ENCODE measurements around the gene TBL3. TPM values are rescaled to one million over a fixed set of nuclear protein-coding genes. Genes with fewer than 3 reads are reported as not detected.
A peak's percentile ranks its signal among the peaks of the same experiment; 100 is the strongest.
"Not testable (repeated sequence)": the region's sequence is repeated elsewhere in the genome, so short reads cannot be mapped to it uniquely, and the experiment has no call there.

Gene TBL3
- total RNA-seq, 1 donor from 2014 or later: 87.5 TPM

DNA sequence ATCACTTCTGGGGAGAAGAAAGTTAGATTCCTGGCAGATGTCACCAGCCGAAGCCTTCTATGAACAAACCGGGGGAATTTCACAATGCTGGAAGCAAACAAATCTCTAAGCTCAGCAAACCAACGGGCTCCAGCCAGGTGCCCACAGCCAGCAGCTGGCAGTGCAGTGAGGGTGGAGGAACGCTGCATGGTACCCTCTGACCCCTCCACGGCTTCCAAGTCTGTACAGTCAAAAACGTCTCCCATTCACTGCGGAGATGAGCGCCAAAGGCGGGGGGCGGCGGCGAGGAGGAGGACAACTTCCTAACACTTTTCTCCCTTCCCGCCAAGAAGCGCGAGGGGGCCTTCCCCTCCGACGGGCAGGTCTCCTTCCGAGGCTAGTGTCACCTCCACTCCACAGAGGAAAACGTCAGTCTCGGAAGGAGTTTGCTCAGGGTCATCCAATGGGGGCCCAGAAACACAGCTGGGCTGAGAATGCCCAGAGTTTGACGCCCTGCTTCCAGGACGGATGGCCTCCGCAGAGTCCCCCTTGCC lies 36.8 kb downstream of the TBL3 start:
- Mint-ChIP-seq H3K4me1 (peaks cover 33% of the 10 kb centered on the region), H3K36me3 (ENCODE audit: low read depth) (peaks cover 26% of the 10 kb centered on the region), H3K27me3 (no peaks in the 10 kb centered on the region), H3K9me3 (no peaks in the 10 kb centered on the region), H3K27ac (peak overlapping the region; percentile 85), H3K4me3 (peak overlapping the region; percentile 87)
- peak; percentile 82 for DNase-seq
- intact Hi-C loops (cut with micrococcal nuclease): loop anchor here (1.0 to 10.0 kb wide), 4 partner anchors 16 to 244 kb away; partner anchors contain the start of genes BRICD5, ECI1, PGP and TBL3

GRCh38 chr16:2009164-2009711 lies 37.4 kb downstream of the TBL3 start:
- DNase-seq: peak; percentile 77
- intact Hi-C loops (cut with micrococcal nuclease): loop anchor here (5.0 to 10.0 kb wide), 3 partner anchors 37 to 243 kb away; partner anchors contain the start of genes BRICD5, ECI1, PGP and TBL3
- H3K9me3 Mint-ChIP-seq: no peaks in the 10 kb centered on the region
- H3K36me3 Mint-ChIP-seq (ENCODE audit: low read depth): peaks cover 26% of the 10 kb centered on the region
- H3K4me3 Mint-ChIP-seq: peak overlapping the region; percentile 87
- H3K27me3 Mint-ChIP-seq: no peaks in the 10 kb centered on the region
- H3K4me1 Mint-ChIP-seq: peaks cover 31% of the 10 kb centered on the region
- H3K27ac Mint-ChIP-seq: peak overlapping the region; percentile 85

DNA sequence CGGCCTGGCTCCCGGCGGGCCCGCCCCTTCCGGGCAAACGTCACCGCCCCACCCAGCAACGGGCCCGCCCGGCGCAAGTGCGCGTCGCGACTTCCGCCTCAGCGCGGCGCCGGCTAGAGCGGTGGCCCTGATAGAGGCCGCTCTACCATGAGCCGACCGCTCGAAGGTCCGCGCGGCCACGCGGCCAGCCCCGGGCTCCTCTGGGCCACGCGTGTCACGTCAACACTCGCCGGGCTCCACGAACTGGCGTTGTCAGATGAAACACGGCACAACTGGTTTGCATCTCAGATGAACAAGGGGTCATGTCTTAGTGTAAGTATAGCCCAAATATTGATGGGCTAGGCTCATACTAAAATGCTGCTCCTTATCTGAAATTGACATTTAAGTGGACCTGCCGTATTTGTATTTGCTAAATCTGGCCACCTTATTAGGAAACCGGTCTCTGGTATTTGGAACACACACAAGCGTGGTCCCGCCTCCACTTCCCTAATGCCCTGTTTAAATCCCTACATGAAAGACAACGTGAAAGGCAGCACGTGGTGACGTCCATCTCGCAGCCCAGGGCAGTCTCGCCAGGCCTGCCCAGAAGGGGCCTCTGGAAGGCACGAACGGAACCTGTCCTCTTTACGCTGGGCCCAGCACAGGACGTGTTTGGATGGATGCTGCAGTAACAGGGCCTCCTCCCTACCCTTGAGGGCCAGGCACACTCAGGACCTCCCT lies 38.1 kb downstream of the TBL3 start, which contains the start of gene ZNF598:
TSS of gene ZNF598 (minus strand) at position 31 of the 720 bp plus-strand sequence.
- Mint-ChIP-seq H3K4me1 (peaks cover 28% of the 10 kb centered on the region), H3K9me3 (no peaks in the 10 kb centered on the region), H3K27ac (peak within 1 kb of the TSS; percentile 92), H3K4me3 (peak within 1 kb of the TSS; percentile 93), H3K27me3 (no peaks in the 10 kb centered on the region), H3K36me3 (ENCODE audit: low read depth) (peaks cover 26% of the 10 kb centered on the region)
- intact Hi-C loops (cut with micrococcal nuclease): loop anchor here (5.0 to 10.0 kb wide), 3 partner anchors 38 to 242 kb away; partner anchors contain the start of genes BRICD5, ECI1, PGP and TBL3
- DNase-seq: peak; percentile 95

- H3K27me3 Mint-ChIP-seq; H3K9me3 Mint-ChIP-seq; intact Hi-C loops (cut with micrococcal nuclease); DNase-seq; H3K27ac Mint-ChIP-seq; H3K4me3 Mint-ChIP-seq: not testable (repeated sequence)
- H3K4me1 Mint-ChIP-seq: peaks cover 20% of the 10 kb centered on the region
- H3K36me3 Mint-ChIP-seq (ENCODE audit: low read depth): peaks cover 18% of the 10 kb centered on the region
Observed at GRCh38 chr16:2011726-2012125, 39.9 kb downstream of the TBL3 start.

GRCh38 chr16:2013527-2013926 lies 41.7 kb downstream of the TBL3 start:
- DNase-seq: no peak
- H3K27ac Mint-ChIP-seq: no peak overlapping the region
- peaks cover 6% of the 10 kb centered on the region for H3K4me1 Mint-ChIP-seq
- H3K27me3 Mint-ChIP-seq: peaks cover 3% of the 10 kb centered on the region
- no peak overlapping the region for H3K4me3 Mint-ChIP-seq
- H3K9me3 Mint-ChIP-seq: no peaks in the 10 kb centered on the region
- H3K36me3 Mint-ChIP-seq (ENCODE audit: low read depth): peaks cover 7% of the 10 kb centered on the region
- intact Hi-C loops (cut with micrococcal nuclease): no loop called here

DNA sequence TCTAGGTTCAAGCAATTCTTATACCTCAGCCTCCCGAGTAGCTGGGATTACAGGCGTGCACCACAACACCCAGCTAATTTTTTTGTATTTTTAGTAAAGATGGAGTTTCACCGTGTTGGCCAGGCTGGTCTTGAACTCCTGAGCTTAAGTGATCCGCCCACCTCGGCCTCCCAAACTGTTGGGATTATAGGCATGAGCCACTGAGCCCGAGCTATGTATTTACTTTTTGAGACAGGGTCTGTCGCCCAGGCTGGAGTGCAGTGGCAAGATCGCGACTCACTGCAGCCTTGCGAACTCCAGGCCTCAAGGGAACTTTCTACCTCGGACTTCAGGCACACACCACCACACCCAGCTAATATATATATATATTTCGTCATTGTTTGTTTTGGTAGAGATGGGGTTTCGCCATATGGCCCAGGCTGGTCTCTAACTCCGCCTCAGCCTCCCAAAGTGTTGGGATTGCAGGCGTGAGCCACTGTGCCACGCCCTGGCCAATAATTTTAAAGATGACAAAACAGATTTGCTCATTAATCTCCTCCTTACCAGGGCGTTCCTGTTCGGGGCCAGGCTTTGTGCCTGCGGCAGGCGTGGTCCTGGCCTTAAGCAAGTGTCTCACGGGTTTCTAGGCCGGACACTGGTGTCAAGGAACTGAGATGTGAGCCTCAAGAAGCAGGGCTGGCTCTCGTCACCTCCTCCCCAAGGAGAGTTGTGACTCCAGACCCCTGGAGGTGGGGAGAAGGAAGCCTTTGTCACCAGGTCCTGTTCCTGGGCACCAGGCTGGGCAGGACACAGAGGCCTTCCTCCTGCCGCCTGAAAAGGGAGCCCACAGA lies 43.5 kb downstream of the TBL3 start:
- H3K27ac Mint-ChIP-seq: no peak overlapping the region
- intact Hi-C loops (cut with micrococcal nuclease): no loop called here
- peaks cover under 1% of the 10 kb centered on the region for H3K36me3 Mint-ChIP-seq (ENCODE audit: low read depth)
- no peak for DNase-seq
- H3K4me3 Mint-ChIP-seq: no peak overlapping the region
- peaks cover 10% of the 10 kb centered on the region for H3K27me3 Mint-ChIP-seq
- peaks cover under 1% of the 10 kb centered on the region for H3K4me1 Mint-ChIP-seq
- no peaks in the 10 kb centered on the region for H3K9me3 Mint-ChIP-seq

DNA sequence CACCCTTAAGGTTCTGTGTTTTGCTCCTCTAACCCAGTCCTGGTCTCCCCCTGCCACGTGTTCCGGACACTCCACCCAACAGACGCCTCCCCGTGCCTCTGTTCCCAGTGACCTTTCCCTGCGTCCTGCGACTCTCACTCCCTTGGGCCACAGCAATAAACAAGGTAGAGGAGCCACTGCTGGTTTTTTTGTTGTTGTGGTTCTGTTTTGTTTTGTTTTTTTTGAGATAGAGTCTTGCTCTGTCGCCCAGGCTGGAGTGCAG lies 44.0 kb downstream of the TBL3 start:
- Mint-ChIP-seq H3K4me3 (no peak overlapping the region), H3K27me3 (peaks cover 14% of the 10 kb centered on the region), H3K27ac (no peak overlapping the region), H3K9me3 (no peaks in the 10 kb centered on the region), H3K4me1 (peaks cover 3% of the 10 kb centered on the region), H3K36me3 (ENCODE audit: low read depth) (no peaks in the 10 kb centered on the region)
- no peak for DNase-seq
- intact Hi-C loops (cut with micrococcal nuclease): no loop called here

DNA sequence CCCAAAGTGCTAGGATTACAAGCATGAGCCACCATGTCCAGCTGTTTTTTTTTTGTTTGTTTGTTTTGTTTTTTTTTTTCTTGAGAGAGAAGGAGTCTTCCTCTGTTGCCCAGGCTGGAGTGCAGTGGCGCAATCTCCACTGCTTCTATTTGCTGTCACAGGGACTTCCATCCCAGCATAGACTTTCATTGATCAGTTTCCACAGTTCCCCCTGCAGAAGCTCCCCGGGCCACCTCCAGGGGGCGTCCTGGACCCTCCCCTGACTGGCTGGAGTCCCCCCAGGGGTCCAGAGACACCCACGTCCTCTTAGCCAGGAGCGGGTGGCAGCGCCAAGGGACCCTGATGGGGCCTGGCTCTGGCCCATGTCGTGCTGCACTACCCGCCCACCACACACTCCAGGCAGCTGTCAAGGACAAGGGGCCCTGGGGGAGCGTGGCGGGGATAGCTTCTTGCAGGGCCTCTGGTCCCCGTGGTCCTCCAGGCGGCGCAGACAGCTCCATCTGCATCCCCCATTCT lies 44.6 kb downstream of the TBL3 start:
- intact Hi-C loops (cut with micrococcal nuclease): no loop called here
- H3K9me3 Mint-ChIP-seq: no peaks in the 10 kb centered on the region
- H3K27ac Mint-ChIP-seq: no peak overlapping the region
- no peaks in the 10 kb centered on the region for H3K36me3 Mint-ChIP-seq (ENCODE audit: low read depth)
- no peak overlapping the region for H3K4me3 Mint-ChIP-seq
- peak; percentile 73 for DNase-seq
- H3K27me3 Mint-ChIP-seq: peaks cover 17% of the 10 kb centered on the region
- peaks cover 3% of the 10 kb centered on the region for H3K4me1 Mint-ChIP-seq

GRCh38 chr16:2019518-2019920 lies 47.7 kb downstream of the TBL3 start, which contains the start of gene NPW:
Gene NPW (plus strand): TSS chr16:2019785.
- Mint-ChIP-seq H3K4me1 (peaks cover 12% of the 10 kb centered on the region), H3K4me3 (peak within 1 kb of the TSS; percentile 62), H3K9me3 (no peaks in the 10 kb centered on the region), H3K27me3 (peaks cover 31% of the 10 kb centered on the region), H3K36me3 (ENCODE audit: low read depth) (no peaks in the 10 kb centered on the region), H3K27ac (no peak within 1 kb of the TSS)
- intact Hi-C loops (cut with micrococcal nuclease): no loop called here
- peak; percentile 74 for DNase-seq

DNA sequence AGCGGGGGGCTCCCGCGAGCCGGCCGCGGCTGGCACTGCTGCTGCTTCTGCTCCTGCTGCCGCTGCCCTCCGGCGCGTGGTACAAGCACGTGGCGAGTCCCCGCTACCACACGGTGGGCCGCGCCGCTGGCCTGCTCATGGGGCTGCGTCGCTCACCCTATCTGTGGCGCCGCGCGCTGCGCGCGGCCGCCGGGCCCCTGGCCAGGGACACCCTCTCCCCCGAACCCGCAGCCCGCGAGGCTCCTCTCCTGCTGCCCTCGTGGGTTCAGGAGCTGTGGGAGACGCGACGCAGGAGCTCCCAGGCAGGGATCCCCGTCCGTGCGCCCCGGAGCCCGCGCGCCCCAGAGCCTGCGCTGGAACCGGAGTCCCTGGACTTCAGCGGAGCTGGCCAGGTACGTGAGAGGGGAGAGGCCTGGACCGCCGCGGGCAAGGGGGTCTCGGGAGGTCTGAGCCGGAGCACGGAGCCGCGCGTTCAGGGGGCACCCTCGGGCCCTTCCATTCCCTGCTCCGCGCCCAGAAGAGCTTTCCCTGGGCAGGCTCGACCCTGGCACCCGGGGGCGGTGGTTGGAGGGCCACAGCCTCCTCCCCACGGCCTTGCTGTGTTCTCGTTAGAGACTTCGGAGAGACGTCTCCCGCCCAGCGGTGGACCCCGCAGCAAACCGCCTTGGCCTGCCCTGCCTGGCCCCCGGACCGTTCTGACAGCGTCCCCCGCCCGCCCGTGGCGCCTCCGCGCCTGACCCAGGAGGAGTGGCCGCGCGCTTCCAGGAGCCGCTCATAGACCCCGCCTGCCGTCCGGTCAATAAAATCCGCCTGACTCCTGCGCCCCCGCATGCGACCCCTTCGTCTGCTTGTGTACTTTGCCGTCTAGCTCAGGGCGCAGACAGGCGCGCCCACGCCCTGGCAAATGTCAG lies 48.3 kb downstream of the TBL3 start:
- Mint-ChIP-seq H3K4me1 (peaks cover 12% of the 10 kb centered on the region), H3K27ac (no peak overlapping the region), H3K27me3 (peaks cover 33% of the 10 kb centered on the region), H3K9me3 (no peaks in the 10 kb centered on the region), H3K36me3 (ENCODE audit: low read depth) (no peaks in the 10 kb centered on the region), H3K4me3 (peak overlapping the region; percentile 62)
- no peak for DNase-seq
- intact Hi-C loops (cut with micrococcal nuclease): no loop called here

DNA sequence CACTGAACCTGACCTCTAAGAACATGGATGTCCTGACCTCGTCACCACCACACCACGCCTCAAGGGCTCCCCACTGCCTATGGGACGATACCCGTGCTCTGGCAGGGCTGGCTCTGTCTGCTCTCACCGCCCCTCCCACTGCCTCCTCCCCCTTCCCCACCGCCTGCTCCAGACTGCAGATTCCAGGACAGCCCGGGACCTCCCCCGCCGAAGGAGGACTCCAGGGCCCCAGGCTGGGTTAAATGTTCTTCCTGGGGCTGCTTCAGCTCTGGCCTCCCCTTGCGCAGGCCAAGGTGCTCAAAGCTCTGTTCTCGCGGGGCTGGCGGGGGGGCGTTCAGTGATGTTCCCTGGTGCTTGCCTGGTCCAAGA lies 50.9 kb downstream of the TBL3 start:
- Mint-ChIP-seq H3K4me3 (peak overlapping the region; percentile 85), H3K4me1 (peaks cover 12% of the 10 kb centered on the region), H3K36me3 (ENCODE audit: low read depth) (no peaks in the 10 kb centered on the region), H3K27ac (peak overlapping the region; percentile 47), H3K27me3 (peaks cover 45% of the 10 kb centered on the region), H3K9me3 (no peaks in the 10 kb centered on the region)
- intact Hi-C loops (cut with micrococcal nuclease): loop anchor here (1.0 kb wide), 2 partner anchors 25 to 118 kb away; partner anchors contain the start of genes NTHL1 and TSC2
- no peak for DNase-seq

DNA sequence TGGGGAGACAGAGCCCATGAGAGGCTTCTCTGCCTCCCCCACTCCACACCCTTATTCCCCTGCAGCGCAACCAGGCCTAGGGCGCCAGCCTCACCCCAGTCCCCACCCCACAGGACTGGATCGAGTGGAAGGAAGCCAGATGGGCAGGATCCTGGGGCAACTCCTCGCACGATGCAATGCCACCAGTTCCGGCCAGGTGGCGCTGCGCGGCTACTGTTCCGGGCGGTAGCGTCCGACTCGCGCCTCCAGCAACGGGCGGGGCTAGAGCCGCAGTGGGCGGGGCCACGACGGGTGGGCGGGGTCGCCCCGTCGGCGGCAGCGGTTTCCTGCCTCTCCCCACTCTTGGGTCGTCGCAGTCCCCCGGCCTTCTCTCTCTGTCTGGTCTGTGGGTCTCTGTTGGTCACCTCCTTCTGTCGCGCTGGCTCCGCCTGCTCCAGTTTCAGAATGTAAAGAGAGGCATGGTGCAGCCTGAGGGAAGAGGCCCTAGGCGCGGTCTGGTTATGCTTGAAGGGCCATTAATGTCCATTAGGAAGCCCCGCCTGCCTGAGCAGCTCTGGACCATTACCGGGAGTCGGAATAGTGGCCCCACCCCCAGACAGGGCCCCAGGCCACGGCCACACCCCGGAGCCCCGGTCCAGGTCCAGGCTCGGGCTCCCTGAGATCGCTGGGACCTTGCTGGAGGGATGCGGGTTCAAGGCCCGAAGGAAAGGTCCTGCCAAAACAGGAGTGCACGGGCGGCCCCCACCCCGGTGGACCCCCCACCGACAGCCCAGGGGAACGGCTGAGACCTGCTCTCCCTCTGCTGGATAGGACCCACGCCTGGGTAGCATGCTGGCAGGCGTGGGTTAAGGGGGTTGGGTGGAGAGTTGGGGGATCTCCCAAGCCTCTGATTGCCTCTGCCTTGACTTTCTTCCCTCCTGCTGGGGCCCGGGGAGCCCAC lies 51.5 kb downstream of the TBL3 start:
- H3K4me1 Mint-ChIP-seq: peaks cover 12% of the 10 kb centered on the region
- H3K27ac Mint-ChIP-seq: peak overlapping the region; percentile 48
- no peaks in the 10 kb centered on the region for H3K9me3 Mint-ChIP-seq
- intact Hi-C loops (cut with micrococcal nuclease): loop anchor here (1.0 kb wide), 2 partner anchors 24 to 117 kb away; partner anchors contain the start of genes NTHL1 and TSC2
- peaks cover 49% of the 10 kb centered on the region for H3K27me3 Mint-ChIP-seq
- peak overlapping the region; percentile 85 for H3K4me3 Mint-ChIP-seq
- DNase-seq: peak; percentile 99
- no peaks in the 10 kb centered on the region for H3K36me3 Mint-ChIP-seq (ENCODE audit: low read depth)

Measured in activated CD4-positive, alpha-beta T cell treated with anti-CD3 and anti-CD28 coated beads, Interleukin-2, amount 10 ng/mL, durations not matched to agents 24 days and 14 days (primary cell).